Measurements from ENCODE around the gene GPATCH2L. TPM values are rescaled to one million over a fixed set of nuclear protein-coding genes. Genes with fewer than 3 reads are reported as not detected.

Gene GPATCH2L
- total RNA-seq, 3 donors from 2014 or later, result 33.9 to 59.3 (median 40.9) TPM

GRCh38 chr14:76201162-76201561, 49.4 kb downstream of the GPATCH2L start:
- H3K36me3 ChIP-seq (ENCODE audit: low read depth), result no peaks in the 10 kb centered on the region

DNA sequence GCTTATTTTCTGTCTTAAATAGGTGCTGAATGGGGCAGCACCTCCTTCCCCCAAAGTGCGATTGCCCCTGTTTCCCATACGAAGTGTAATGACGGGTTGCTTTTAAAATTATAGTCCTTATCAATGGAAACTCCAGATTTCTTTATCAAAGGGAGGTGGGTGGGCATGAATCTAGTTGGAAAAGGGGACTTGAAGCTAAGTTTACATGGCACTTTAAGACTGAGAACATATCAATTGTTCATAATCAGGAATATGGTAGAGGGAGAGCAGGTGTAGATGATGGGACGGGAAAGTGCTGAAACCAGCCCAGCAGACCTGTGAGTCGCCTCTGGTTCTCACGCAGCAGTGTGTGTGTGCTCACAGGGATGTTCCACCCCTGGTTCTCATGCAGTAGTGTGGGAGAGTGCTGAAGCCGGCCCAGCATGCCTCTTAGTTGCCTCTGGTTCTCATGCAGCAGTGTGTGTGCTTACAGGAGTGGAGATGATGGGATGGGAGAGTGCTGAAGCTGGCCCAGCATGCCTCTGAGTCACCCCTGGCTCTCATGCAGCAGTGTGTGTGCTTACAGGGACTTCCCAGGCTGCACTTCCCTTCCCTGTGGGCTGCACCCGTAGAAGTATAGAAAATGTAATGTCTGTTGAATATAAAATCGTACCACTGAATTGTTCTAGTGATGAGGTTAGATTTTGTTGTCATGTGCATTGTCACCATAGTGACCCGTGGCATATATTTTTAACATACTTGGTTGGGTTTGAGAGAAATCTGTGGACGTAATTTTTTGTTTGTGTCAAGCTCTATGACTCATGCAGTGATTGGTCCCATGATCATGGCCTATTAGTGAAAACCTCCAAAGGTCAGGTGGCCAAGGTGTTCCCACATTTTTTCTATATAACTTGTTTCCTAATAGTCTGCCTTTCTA, 51.6 kb downstream of the GPATCH2L start:
- no peaks in the 10 kb centered on the region for H3K9me3 ChIP-seq
- no peaks in the 10 kb centered on the region for H3K4me1 ChIP-seq (ENCODE audit: low read depth)
- ATAC-seq (peak; percentile 55), DNase-seq (peak in 2 of 3 donors; percentile 16 to 44)
- intact Hi-C loops (cut with DNase I, micrococcal nuclease), result no loop called here
- H3K36me3 ChIP-seq (ENCODE audit: low read depth), result no peaks in the 10 kb centered on the region
- H3K4me3 ChIP-seq, result no peak overlapping the region
- TF ChIP-seq, protein P1, sequence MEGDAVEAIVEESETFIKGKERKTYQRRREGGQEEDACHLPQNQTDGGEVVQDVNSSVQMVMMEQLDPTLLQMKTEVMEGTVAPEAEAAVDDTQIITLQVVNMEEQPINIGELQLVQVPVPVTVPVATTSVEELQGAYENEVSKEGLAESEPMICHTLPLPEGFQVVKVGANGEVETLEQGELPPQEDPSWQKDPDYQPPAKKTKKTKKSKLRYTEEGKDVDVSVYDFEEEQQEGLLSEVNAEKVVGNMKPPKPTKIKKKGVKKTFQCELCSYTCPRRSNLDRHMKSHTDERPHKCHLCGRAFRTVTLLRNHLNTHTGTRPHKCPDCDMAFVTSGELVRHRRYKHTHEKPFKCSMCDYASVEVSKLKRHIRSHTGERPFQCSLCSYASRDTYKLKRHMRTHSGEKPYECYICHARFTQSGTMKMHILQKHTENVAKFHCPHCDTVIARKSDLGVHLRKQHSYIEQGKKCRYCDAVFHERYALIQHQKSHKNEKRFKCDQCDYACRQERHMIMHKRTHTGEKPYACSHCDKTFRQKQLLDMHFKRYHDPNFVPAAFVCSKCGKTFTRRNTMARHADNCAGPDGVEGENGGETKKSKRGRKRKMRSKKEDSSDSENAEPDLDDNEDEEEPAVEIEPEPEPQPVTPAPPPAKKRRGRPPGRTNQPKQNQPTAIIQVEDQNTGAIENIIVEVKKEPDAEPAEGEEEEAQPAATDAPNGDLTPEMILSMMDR (IDR thresholded peaks at IDR 0.05), result no peak

More at GRCh38 chr14:76201162-76201561, 49.4 kb downstream of the GPATCH2L start:
- TF ChIP-seq, protein P1 (IDR thresholded peaks at IDR 0.05), result no peak
- ATAC-seq, result no peak
- DNase-seq, result no peak
- intact Hi-C loops (cut with DNase I, micrococcal nuclease), result no loop called here
- Histone ChIP-seq H3K4me3 (no peak overlapping the region), H3K4me1 (ENCODE audit: low read depth) (no peaks in the 10 kb centered on the region), H3K9me3 (no peaks in the 10 kb centered on the region)

GRCh38 chr14:76204461-76205230, 52.9 kb downstream of the GPATCH2L start:
- no peak for ATAC-seq
- no peaks in the 10 kb centered on the region for H3K36me3 ChIP-seq (ENCODE audit: low read depth)

GRCh38 chr14:76205708-76206107, 54.0 kb downstream of the GPATCH2L start:
- ATAC-seq (no peak), DNase-seq (no peak)
- no peak overlapping the region for H3K4me3 ChIP-seq
- no peaks in the 10 kb centered on the region for H3K4me1 ChIP-seq (ENCODE audit: low read depth)
- intact Hi-C loops (cut with DNase I, micrococcal nuclease), result no loop called here
- TF ChIP-seq, protein P1 (IDR thresholded peaks at IDR 0.05), result no peak
- H3K9me3 ChIP-seq, result no peaks in the 10 kb centered on the region
- H3K36me3 ChIP-seq (ENCODE audit: low read depth), result no peaks in the 10 kb centered on the region

More at GRCh38 chr14:76204461-76205230, 52.9 kb downstream of the GPATCH2L start:
- TF ChIP-seq, protein P1 (IDR thresholded peaks at IDR 0.05), result no peak
- Histone ChIP-seq H3K4me1 (ENCODE audit: low read depth) (no peaks in the 10 kb centered on the region), H3K4me3 (no peak overlapping the region), H3K9me3 (no peaks in the 10 kb centered on the region)
- DNase-seq, result no peak
- intact Hi-C loops (cut with DNase I, micrococcal nuclease), result no loop called here

DNA sequence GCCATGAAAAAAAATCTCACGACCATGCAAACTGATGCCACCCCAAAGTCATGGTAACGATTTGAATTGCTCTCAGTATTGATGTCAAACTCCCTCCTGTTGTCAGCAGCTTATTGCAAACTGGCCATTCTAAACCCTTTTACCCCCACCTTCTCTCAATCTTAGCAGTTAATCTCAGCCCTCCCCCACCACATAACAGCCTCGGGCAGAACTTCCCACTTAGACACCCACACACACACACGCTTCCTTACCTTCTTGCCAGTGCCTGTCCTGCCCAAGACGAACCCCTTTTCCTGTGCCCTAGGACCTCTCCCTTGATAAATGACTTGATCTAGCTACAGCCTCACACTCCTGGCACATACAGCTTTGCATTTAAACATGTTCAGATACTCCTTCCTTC, 56.6 kb downstream of the GPATCH2L start:
- ATAC-seq (no peak), DNase-seq (no peak)
- no peaks in the 10 kb centered on the region for H3K36me3 ChIP-seq (ENCODE audit: low read depth)
- no peaks in the 10 kb centered on the region for H3K9me3 ChIP-seq
- intact Hi-C loops (cut with DNase I, micrococcal nuclease), result no loop called here
- no peaks in the 10 kb centered on the region for H3K4me1 ChIP-seq (ENCODE audit: low read depth)
- TF ChIP-seq, protein P1 (IDR thresholded peaks at IDR 0.05), result no peak
- H3K4me3 ChIP-seq, result no peak overlapping the region

Measured in mucosa of descending colon (tissue), 3 donors.